NCI-H82 (cell line): ENCODE measurements around the gene INTS6L.
"Not testable (repeated sequence)": the region's sequence is repeated elsewhere in the genome, so short reads cannot be mapped to it uniquely, and the experiment has no call there.

Experiments
- DNase-seq: peaks from one replicate; lab custom pipeline; 2025; lab: John Stamatoyannopoulos, UW

Gene INTS6L

DNA sequence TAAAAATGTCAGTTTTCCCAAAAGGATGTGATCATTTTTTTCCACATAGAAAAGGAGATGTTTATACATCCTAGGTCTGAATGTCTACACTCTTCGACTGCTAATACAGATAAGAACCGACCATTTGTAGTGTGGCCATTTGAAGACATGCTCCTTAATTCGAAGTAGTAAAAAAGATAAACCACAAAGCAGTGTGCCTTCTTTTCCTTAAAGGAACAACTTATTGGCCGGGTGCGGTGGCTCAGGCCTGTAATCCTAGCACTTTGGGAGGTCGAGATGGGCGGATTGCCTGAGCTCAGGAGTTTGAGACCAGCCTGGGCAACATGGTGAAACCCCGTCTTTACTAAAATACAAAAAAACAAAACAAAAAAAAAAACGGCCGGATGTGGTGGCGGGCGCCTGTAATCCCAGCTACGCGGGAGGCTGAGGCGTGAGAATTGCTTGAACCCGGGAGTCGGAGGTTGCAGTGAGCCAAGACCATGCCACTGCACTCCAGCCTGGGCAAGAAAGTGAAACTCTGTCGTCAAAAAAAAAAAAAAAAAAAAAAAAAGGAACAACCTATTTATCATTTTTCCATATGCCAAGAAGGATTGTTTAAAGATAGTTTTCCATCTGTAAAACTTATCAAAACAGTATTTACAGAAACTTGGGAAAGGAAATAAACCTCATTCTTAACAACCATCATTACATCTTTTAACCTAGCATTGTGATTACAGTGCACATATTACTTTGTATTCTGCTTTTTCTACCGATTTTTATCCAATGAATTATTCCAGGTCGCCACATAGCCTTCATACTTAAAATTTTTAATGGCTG, 2.6 kb downstream of the INTS6L start:
- no peak for DNase-seq

GRCh38 chrX:135528254-135528653, 7.8 kb downstream of the INTS6L start:
- no peak for DNase-seq

DNA sequence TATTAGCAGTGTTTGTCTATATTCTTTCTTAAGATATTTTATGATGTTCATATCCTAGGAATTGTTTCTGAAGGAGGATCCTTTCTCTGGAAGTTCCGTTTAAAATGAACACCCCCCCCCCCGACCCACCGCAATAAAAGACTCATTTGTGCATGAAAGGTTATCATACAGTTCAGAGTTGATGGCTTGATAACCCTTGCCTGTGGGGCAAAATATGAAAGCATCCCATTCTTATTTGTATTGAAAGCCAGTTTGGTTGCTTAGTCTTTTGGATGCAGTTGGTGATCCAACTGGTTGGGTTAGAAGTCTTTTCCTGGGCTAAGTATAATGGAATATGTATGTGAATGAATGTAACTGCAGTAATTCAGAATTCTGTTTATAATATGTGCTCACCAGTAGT, 8.3 kb downstream of the INTS6L start:
- no peak for DNase-seq

DNA sequence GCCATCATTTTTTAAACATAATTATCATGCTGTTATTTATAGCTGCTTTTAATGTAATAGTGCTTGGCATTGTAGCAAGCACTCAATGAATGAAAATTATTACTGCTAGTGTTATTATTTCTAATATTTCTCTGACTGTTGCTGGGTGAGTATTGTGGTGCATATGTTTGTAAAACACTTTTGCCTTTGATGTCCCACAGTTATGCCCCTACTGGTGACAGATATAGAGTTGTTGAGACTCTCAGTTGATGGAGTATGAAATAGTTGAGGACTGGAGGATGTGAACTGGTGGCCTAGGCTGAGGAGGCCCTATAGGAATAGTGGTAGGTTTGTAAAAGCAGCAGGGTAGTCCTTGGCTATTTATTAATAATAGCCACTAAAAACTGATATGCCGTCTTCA, 9.6 kb downstream of the INTS6L start:
- DNase-seq, result no peak

DNA sequence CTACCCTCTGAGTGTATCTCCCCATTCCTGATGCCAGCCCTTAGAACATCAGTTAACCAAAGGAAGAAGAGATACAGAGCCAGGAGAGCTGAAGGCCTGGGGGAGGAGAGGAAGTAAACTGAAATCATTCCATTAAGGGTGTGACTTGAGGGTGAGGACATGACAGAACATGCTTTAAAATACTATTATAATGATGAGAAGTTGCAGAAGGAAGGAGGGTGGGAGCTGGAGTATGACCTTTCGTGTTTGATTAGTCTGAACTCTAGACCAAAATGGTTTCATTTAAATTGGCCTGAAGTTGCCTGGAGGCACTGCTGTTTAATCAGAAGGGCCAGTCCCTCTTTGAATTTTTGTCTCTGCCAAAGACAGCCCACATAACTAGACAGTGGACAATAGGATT, 11.4 kb downstream of the INTS6L start:
- DNase-seq, result no peak

GRCh38 chrX:135535077-135535940, 14.8 kb downstream of the INTS6L start:
- no peak for DNase-seq

DNA sequence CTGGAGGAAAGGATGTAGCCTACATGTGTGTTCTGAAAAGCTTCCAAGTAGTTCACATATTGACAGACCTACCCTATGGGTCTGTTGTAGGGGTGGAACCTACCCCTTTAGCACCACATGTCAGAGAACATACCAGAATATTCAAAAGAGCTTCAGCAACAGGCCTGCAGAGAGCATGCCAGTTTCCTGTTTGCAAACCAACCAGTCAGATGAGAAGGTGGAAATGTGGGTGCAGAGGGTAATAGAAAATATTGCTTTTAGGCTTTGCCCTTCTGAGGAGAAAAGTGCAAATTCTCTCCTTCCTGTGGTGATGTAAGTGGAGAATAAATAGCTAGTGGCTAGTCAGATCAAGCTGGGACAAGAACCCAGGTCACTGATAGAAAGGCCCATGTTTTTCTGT, 16.4 kb downstream of the INTS6L start:
- DNase-seq, result no peak

DNA sequence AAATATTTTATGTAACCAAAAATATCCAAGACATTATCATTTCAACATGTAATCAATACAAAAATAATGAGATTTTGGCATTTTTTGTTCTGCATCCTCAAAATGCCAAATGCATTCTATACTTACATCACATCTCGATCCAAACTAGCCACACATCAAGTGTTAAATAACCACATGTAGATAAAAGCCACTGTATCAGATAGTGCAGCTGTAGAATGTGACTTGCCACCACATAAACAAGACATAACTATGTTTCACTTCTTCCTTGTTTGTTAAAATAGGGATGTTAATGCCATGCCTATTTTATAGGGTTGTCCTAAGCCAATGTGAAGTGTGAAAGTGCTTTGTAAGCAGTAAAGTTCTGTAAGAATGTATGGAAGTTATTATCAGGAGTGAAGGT, 20.9 kb downstream of the INTS6L start:
- DNase-seq, result no peak

DNA sequence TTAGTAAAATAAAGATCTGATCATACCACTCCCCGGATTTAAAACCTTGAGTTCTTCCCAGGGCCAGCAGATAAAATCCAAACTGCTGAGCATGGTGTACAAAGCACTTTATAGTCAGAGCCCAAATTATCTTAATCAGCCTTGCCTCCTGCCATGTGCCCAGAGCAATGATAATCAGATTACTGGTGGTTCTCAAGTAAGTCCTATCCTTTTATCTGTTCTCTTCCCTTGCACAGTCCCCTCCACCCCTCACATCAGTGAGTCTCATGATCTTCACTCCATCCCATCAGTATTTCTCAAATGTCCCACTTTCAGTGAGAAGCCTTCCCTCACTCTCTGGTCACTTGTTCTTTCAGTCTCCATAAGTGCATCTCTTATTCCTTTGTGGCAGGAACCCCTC, 22.7 kb downstream of the INTS6L start:
- peak; percentile 92 for DNase-seq

GRCh38 chrX:135543924-135544323, 23.5 kb downstream of the INTS6L start:
- DNase-seq, result peak; percentile 62

- DNase-seq, result no peak
Observed at GRCh38 chrX:135544338-135544948, 24.0 kb downstream of the INTS6L start.

GRCh38 chrX:135547767-135548166, 27.3 kb downstream of the INTS6L start:
- DNase-seq, result no peak

DNA sequence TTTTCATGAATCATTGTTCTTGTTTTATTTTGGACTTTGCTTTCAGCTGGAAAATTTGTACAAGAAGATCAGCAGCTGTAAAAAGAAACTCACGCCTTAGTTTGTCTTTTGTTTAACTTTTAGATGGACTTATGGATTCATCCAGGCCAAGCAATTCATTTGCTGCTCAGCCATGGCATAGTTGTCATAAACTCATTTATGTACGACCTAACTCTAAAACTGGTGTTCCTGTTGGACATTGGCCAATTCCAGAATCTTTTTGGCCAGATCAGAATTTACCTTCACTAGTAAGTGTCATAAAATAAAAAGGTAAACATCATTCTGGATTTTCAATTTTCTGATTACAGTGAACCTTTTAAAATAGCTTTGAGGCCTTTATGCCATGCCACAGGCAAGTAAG, 29.1 kb downstream of the INTS6L start:
- no peak for DNase-seq

- DNase-seq, result no peak
Observed at GRCh38 chrX:135556055-135556454, 35.6 kb downstream of the INTS6L start.

DNA sequence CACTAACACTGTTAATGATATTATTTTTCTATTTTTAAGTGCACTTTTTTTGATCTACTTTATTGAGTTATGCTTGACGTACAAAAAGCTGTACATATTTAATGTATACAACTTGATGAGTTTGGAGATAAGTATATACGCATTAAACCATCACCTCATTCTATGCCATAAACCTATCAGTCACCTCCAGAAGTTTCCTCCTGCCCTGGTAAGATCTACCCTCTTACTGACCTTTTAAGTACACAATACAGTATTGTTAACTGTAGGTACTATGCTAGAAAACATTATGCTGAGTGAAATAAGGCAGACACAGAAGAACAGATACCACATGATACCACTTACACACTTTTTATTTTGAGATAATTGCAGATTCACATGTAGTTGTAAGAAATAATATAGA, 36.9 kb downstream of the INTS6L start:
- no peak for DNase-seq

DNA sequence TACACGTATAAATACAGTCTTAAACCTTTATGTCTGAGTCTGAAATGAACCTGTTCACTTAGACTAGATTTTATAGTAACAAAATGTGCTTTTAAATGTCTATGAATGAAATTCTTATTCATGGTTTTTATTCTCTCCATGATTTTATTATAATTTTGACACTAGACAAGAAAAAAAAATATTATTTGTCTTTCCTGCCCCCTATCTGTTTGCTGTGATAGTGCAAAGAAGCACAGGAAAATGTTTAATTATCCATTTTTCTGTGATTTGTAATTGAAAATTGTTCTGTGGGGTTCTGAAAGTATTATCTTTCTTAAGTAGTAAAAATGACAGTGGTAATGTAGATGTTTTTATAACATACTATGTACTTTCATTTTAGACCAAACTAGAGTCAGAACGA, 52.0 kb downstream of the INTS6L start:
- DNase-seq, result no peak

- no peak for DNase-seq
Observed at GRCh38 chrX:135581496-135581895, 61.0 kb downstream of the INTS6L start.

- DNase-seq, result no peak
Observed at GRCh38 chrX:135585153-135585552, 64.7 kb downstream of the INTS6L start.

- DNase-seq, result no peak
Observed at GRCh38 chrX:135591871-135592270, 71.4 kb downstream of the INTS6L start.

GRCh38 chrX:135594049-135594448, 73.6 kb downstream of the INTS6L start:
- not testable (repeated sequence) for DNase-seq

- DNase-seq, result not testable (repeated sequence)
Observed at GRCh38 chrX:135594453-135594852, 74.0 kb downstream of the INTS6L start.

DNA sequence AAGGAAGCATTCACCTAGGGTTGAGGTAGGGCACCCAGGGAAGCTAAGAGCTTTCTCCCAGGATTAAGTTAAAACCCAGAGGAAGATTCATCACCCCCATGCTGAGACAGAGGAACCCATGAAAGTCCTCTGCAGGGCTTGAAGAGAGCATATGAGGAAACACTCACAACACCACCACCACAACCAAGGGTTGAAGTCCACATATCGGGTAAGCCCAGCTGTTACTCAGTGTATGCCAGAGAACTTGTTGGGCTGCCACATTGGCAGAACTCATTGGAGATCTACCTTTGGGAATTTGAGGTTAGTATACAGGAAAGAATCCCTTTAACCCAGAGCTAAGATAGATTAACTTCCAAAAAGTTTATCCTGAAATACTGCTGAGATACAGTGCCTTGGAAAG, 75.1 kb downstream of the INTS6L start:
- no peak for DNase-seq

DNA sequence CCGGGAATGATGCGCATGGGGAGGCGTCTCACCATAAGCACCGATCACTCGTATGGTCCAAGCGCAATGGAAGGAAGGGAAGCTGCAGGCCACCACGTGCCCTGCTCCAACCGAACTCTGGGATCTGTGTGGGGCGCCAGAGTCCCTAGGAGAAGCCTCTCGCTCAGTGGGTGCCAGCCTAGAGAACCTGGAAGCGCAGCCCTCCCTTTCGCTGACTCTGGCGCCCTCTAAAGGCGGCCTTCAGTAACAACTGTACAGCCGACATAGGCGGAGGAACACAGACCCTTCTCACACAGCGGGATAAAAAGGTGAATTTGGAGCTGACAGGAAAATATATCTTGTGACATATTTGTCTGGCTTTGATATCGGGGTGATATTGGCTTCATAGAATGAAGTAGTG, 76.0 kb downstream of the INTS6L start:
- DNase-seq, result peak; percentile 85
